ENCODE results near the gene ALX4. TPM values are rescaled to one million over a fixed set of nuclear protein-coding genes. Genes with fewer than 3 reads are reported as not detected.
A peak's percentile ranks its signal among the peaks of the same experiment; 100 is the strongest.

The ALX4 gene
- total and polyA plus RNA-seq, 2 experiments from 2014 or later, result not detected

DNA sequence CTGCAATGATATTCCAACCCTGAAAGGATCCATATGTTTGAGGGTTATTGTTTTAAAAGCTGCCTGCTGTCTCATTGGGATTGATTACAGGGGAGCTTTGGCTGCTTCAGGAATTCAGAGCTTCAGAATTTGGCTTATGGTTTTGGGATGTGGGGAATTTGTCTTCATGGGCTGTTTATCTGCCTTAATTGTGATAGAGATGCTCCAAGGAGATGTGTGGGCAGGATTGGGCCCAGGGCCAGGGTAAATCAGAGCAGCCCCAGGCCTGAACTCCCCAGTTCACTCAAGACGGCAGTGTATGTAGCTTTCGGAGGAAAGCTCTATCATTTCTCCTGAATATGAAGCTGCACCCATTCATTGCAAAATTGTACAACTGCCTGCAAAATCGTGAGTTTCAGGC, 88.5 kb downstream of the ALX4 start (continued):
- TF ChIP-seq, protein P1, sequence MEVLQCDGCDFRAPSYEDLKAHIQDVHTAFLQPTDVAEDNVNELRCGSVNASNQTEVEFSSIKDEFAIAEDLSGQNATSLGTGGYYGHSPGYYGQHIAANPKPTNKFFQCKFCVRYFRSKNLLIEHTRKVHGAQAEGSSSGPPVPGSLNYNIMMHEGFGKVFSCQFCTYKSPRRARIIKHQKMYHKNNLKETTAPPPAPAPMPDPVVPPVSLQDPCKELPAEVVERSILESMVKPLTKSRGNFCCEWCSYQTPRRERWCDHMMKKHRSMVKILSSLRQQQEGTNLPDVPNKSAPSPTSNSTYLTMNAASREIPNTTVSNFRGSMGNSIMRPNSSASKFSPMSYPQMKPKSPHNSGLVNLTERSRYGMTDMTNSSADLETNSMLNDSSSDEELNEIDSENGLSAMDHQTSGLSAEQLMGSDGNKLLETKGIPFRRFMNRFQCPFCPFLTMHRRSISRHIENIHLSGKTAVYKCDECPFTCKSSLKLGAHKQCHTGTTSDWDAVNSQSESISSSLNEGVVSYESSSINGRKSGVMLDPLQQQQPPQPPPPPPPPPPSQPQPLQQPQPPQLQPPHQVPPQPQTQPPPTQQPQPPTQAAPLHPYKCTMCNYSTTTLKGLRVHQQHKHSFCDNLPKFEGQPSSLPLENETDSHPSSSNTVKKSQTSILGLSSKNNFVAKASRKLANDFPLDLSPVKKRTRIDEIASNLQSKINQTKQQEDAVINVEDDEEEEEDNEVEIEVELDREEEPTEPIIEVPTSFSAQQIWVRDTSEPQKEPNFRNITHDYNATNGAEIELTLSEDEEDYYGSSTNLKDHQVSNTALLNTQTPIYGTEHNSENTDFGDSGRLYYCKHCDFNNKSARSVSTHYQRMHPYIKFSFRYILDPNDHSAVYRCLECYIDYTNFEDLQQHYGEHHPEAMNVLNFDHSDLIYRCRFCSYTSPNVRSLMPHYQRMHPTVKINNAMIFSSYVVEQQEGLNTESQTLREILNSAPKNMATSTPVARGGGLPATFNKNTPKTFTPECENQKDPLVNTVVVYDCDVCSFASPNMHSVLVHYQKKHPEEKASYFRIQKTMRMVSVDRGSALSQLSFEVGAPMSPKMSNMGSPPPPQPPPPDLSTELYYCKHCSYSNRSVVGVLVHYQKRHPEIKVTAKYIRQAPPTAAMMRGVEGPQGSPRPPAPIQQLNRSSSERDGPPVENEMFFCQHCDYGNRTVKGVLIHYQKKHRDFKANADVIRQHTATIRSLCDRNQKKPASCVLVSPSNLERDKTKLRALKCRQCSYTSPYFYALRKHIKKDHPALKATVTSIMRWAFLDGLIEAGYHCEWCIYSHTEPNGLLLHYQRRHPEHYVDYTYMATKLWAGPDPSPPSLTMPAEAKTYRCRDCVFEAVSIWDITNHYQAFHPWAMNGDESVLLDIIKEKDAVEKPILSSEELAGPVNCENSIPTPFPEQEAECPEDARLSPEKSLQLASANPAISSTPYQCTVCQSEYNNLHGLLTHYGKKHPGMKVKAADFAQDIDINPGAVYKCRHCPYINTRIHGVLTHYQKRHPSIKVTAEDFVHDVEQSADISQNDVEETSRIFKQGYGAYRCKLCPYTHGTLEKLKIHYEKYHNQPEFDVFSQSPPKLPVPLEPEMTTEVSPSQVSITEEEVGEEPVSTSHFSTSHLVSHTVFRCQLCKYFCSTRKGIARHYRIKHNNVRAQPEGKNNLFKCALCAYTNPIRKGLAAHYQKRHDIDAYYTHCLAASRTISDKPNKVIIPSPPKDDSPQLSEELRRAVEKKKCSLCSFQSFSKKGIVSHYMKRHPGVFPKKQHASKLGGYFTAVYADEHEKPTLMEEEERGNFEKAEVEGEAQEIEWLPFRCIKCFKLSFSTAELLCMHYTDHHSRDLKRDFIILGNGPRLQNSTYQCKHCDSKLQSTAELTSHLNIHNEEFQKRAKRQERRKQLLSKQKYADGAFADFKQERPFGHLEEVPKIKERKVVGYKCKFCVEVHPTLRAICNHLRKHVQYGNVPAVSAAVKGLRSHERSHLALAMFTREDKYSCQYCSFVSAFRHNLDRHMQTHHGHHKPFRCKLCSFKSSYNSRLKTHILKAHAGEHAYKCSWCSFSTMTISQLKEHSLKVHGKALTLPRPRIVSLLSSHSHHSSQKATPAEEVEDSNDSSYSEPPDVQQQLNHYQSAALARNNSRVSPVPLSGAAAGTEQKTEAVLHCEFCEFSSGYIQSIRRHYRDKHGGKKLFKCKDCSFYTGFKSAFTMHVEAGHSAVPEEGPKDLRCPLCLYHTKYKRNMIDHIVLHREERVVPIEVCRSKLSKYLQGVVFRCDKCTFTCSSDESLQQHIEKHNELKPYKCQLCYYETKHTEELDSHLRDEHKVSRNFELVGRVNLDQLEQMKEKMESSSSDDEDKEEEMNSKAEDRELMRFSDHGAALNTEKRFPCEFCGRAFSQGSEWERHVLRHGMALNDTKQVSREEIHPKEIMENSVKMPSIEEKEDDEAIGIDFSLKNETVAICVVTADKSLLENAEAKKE (CRISPR knock-in tag; IDR thresholded peaks at IDR 0.05), result no peak
- no peak for TF ChIP-seq EZH2 (IDR thresholded peaks at IDR 0.05; ENCODE audit: low read depth, unreplicated experiment)

DNA sequence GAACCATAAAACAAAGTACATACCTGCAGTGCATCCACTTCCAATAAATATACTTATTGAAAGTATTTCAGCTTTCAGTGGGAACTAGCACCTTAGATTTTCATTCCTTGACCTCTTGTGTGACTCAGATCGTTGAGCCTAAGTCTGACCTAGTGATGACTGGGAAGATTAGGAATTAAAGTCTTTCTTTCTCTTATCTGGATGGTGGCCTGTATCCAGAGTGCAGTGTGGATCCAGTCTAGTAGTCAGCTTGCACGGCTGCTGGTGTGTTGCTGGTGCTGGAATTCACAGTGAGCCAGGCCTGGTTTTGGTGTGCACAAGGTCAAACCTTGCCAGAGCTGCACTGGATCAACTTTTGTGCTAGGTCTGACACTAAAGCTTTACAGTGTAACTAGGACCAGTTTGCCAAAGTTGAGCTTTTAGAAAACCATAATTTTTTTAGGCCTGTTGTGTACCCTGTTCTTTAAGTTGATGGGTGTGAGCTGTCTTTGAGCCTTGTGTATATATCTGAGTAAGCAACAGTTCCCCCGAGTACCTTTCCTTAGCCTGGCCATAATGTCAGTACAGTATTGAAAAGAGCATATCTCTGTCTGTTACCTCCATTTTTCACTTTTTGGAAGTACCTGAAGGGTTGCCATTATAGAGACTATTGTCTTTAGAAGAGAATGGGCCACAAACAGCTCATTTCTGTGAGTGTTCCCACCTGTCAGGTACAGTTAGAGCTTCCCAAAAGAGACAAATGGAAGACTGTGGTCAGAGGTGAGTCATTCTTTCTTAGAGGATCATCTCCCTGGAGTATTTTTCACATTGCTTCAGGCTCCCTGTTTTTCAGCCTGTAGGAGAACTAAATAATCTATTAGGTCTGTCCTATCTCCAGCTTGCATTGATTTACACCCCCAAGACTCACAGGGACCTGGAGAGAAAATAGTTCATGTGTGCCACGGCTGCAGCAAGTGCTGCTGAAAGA, 89.8 kb downstream of the ALX4 start:
- Histone ChIP-seq H3K9me2 (ENCODE audit: insufficient read depth) (no peaks in the 10 kb centered on the region), H3K27ac (ENCODE audit: low read depth) (0 out of 2 replicates have a peak overlapping the region, but pooled peaks have one; percentile 15), H3K4me2 (no peak overlapping the region), H3K79me2 (replicated peaks; ENCODE audit: insufficient read depth) (no peaks in the 10 kb centered on the region), H3K4me3 (no peak overlapping the region), H3K4me1 (ENCODE audit: insufficient read depth) (no peaks in the 10 kb centered on the region), H3K27me3 (ENCODE audit: insufficient read depth) (no peaks in the 10 kb centered on the region), H4K20me1 (replicated peaks; ENCODE audit: insufficient read depth) (no peaks in the 10 kb centered on the region), H3K36me3 (ENCODE audit: insufficient read depth) (no peaks in the 10 kb centered on the region), H2AFZ (no peak overlapping the region), H3F3A (replicated peaks; ENCODE audit: low read depth) (no peaks in the 10 kb centered on the region)
- ATAC-seq, result no peak
- no peak for DNase-seq (ENCODE audit: low spot score)
- no peaks in the 10 kb centered on the region for H3K36me3 Mint-ChIP-seq (ENCODE audit: low read depth)
- H3K27ac Mint-ChIP-seq, result no peak overlapping the region
- H3K27me3 Mint-ChIP-seq (ENCODE audit: insufficient read depth, low read depth, poor library complexity), result no peaks in the 10 kb centered on the region
- H3K4me1 Mint-ChIP-seq, result no peaks in the 10 kb centered on the region
- no peaks in the 10 kb centered on the region for H3K9me3 Mint-ChIP-seq
- H3K4me3 Mint-ChIP-seq, result no peak overlapping the region
- TF ChIP-seq ZNF331 (CRISPR knock-in tag; IDR thresholded peaks at IDR 0.05; ENCODE audit: low read depth), result no peak
- TF ChIP-seq, protein P1 (CRISPR knock-in tag; IDR thresholded peaks at IDR 0.05), result no peak
- no peak for TF ChIP-seq STAT1 (IDR thresholded peaks at IDR 0.05; ENCODE audit: unreplicated experiment)
- no peak for TF ChIP-seq JUNB (IDR thresholded peaks at IDR 0.05; ENCODE audit: unreplicated experiment)
- TF ChIP-seq, protein P2, sequence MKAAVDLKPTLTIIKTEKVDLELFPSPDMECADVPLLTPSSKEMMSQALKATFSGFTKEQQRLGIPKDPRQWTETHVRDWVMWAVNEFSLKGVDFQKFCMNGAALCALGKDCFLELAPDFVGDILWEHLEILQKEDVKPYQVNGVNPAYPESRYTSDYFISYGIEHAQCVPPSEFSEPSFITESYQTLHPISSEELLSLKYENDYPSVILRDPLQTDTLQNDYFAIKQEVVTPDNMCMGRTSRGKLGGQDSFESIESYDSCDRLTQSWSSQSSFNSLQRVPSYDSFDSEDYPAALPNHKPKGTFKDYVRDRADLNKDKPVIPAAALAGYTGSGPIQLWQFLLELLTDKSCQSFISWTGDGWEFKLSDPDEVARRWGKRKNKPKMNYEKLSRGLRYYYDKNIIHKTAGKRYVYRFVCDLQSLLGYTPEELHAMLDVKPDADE (IDR thresholded peaks at IDR 0.05), result no peak
- TF ChIP-seq CREB1 (CRISPR knock-in tag; IDR thresholded peaks at IDR 0.05; ENCODE audit: low read depth), result no peak

Data from GM23338 (cell line).